Large intestine (tissue), 3 donors: ENCODE results near the gene WDFY4. TPM values are rescaled to one million over a fixed set of nuclear protein-coding genes. Genes with fewer than 3 reads are reported as not detected.

Source experiments
- DNase-seq, 2 donors: peaks; one replicate each; pipeline versions ENCODE4 v3.0.0 to v3.0.0-alpha.2; 2013
- H3K27ac ChIP-seq: one replicate; pipeline ENCODE4 v1.5.1; 2013; ENCODE audit warnings: low read length
- H3K27me3 ChIP-seq: 2 replicates; pipeline ENCODE4 v1.6.1; 2013; ENCODE audit warnings: low read length; ENCODE audit not compliant: control insufficient read depth, insufficient read depth
- H3K36me3 ChIP-seq: 2 replicates; pipeline ENCODE4 v1.6.1; 2013; ENCODE audit warnings: low read length; ENCODE audit not compliant: control insufficient read depth, insufficient read depth
- H3K4me1 ChIP-seq: one replicate; pipeline ENCODE4 v1.6.1; 2013; ENCODE audit warnings: low read length; ENCODE audit not compliant: control insufficient read depth, insufficient read depth
- H3K4me3 ChIP-seq: one replicate; pipeline ENCODE4 v1.5.1; 2013; ENCODE audit warnings: low read length
- H3K9me3 ChIP-seq: one replicate; pipeline ENCODE4 v1.6.1; 2013; ENCODE audit warnings: mild to moderate bottlenecking, low read depth, low read length, moderate library complexity; ENCODE audit not compliant: control insufficient read depth
- WGBS: methylation state at CpG from one replicate; pipeline ENCODE4 v1.1.5; 2013; ENCODE audit warnings: low lambda C conversion rate; ENCODE audit not compliant: insufficient coverage; 5-methylcytosine and 5-hydroxymethylcytosine counted together
- polyA plus RNA-seq: library from polyadenylated mRNA; unstranded; fragments of 120-200 nt; gene quantifications from one replicate; pipeline ENCODE4 v1.2.1, GENCODE V29; 2013

The WDFY4 gene
- polyA plus RNA-seq, 1 donor, result 3.5 TPM

DNA sequence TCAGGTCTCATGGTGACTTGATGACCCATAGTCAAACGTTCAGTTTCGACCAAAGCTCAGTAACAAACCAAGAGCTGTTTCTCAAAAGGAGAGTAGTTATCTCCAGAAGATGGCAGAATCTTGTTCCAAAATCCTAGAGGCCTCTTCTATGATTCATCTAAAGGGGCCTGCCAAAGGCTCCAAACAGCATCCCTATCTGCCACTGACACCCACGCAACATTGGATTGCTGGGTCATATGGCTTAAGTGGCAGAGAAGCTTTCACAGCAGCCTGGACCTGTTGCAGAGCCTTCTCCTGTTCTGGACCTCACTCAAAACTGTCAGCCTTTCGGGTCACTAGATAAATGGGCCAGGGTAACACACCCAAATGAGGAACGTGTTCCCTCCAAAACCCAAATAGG, 309.0 kb downstream of the WDFY4 start:
- H3K27ac ChIP-seq, result no peak overlapping the region
- H3K4me1 ChIP-seq, result peaks cover 3% of the 10 kb centered on the region
- no CpG with 5 or more reads among the region's 5 CpGs for WGBS
- H3K36me3 ChIP-seq, result no peaks in the 10 kb centered on the region
- DNase-seq, result no peak
- H3K4me3 ChIP-seq, result no peak overlapping the region
- no peaks in the 10 kb centered on the region for H3K27me3 ChIP-seq
- H3K9me3 ChIP-seq, result no peaks in the 10 kb centered on the region

DNA sequence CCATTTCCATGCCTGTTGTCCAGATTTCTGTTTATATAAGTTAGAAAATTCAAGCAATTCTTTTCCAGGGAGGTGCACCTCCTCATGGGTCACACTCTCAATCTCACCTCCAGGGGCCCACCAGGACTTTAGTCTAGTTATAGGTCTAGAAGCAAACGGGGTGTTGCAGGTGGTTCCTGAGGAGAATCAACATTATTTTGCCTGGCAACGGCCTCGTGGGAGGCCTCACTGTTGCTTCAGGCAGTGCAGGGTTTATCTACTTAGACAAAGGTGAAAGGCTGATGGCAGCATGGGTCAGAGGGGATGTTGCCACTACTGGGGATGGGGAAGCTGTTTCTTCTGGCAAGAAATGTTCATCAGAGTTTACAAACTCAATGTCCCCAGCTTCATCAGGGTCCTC, 311.7 kb downstream of the WDFY4 start:
- no peaks in the 10 kb centered on the region for H3K27me3 ChIP-seq
- H3K4me1 ChIP-seq, result peaks cover 28% of the 10 kb centered on the region
- H3K4me3 ChIP-seq, result no peak overlapping the region
- no CpG with 5 or more reads among the region's 3 CpGs for WGBS
- no peaks in the 10 kb centered on the region for H3K36me3 ChIP-seq
- H3K9me3 ChIP-seq, result no peaks in the 10 kb centered on the region
- peak; percentile 61 to 72 for DNase-seq
- H3K27ac ChIP-seq, result no peak overlapping the region

DNA sequence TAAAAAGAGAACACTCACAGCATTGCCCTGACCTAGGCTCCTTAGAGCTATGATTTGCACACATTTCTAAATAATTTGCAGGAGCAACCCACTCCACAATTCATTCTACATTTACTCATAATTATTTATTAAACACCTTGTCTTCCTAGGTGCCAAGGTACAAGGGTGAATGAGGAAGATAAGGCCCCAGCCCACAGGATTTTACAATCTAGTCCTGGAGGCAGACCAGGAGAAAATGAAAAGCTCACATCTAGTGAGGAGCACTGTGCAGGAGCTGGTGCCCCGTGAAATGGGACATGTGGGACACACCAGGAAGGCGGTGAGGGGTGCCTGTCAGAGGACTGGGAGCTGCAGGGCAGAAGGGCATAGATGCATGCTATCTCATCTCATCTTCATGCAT, 314.7 kb downstream of the WDFY4 start:
- peaks cover 40% of the 10 kb centered on the region for H3K4me1 ChIP-seq
- no peaks in the 10 kb centered on the region for H3K27me3 ChIP-seq
- peak overlapping the region; percentile 29 for H3K27ac ChIP-seq
- H3K9me3 ChIP-seq, result no peaks in the 10 kb centered on the region
- WGBS, result no CpG with 5 or more reads among the region's 2 CpGs
- no peak overlapping the region for H3K4me3 ChIP-seq
- no peaks in the 10 kb centered on the region for H3K36me3 ChIP-seq
- DNase-seq, result peak in 1 of 2 donors; percentile 62

DNA sequence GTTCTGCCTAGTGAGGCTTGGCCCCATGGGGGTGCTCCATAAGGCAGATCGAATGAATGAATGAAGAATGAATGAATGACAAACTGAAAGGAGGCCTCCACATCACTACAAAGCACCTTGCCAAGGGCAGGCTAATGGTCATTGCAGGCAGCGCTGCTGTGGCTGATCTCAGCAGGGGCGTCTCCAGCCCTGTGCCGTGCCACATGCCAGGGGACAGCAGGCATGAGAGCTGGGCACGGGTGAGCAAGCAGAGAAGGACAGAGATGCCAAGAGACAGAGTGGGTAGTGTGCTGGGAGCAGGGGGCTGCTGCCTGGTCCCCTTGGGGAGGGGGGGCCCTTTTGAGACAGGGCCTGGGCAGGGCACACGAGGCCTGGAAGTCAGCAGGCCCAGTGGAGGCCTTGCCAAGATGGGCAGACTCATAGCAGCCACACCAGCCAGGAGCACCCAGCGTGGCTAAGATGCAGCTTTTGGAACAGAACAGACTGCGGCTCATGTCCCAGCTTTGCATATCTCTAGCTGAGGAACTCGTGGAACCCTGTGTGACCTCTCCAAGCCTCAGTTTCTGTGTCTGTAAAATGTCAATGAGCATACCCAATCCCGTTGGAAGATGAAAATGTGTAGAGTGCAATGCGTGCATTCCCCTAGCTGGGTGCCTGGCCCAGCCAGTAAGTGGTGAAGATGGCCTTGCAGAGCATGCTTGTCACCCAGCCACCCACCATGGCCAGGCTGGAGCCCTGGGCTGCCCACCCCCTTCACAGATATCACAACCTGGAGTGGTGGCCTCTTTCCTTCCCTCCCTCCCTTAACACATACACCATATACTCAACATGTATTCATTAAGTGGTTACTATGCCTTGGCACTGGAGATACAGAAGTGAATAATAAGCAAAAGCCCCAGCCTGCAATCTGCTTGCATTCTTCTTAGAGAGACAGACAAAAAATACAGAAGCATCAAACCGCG, 316.0 kb downstream of the WDFY4 start:
- H3K36me3 ChIP-seq, result no peaks in the 10 kb centered on the region
- no peaks in the 10 kb centered on the region for H3K27me3 ChIP-seq
- H3K4me1 ChIP-seq, result peaks cover 40% of the 10 kb centered on the region
- H3K27ac ChIP-seq, result no peak overlapping the region
- DNase-seq, result no peak
- H3K4me3 ChIP-seq, result no peak overlapping the region
- no peaks in the 10 kb centered on the region for H3K9me3 ChIP-seq
- no CpG with 5 or more reads among the region's 13 CpGs for WGBS

DNA sequence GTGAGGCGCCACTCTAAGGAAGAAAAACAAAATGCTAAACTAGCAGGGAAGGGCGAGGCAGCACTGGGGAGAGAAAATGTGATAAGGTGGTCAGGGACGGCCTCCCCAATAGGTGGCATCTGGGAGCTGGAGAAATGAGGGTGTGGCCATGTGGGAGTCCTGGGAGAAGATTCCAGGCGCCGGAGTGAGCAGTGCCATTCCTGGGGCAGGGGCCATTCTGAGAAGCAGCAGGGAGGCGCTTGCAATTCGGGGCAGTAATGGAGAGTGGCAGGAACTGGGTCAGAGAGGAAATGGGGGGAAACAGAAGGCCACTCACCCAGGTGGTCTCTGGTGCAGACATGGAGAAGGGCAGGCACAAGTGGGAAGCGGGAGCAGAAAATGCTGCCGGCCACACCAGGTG, 316.7 kb downstream of the WDFY4 start:
- Histone ChIP-seq H3K36me3 (no peaks in the 10 kb centered on the region), H3K27me3 (no peaks in the 10 kb centered on the region), H3K4me3 (no peak overlapping the region), H3K4me1 (peaks cover 40% of the 10 kb centered on the region), H3K27ac (peak overlapping the region; percentile 9), H3K9me3 (no peaks in the 10 kb centered on the region)
- DNase-seq, result peak; percentile 73 to 80
- 40% methylated on average over 1 of the region's 9 CpGs for WGBS

DNA sequence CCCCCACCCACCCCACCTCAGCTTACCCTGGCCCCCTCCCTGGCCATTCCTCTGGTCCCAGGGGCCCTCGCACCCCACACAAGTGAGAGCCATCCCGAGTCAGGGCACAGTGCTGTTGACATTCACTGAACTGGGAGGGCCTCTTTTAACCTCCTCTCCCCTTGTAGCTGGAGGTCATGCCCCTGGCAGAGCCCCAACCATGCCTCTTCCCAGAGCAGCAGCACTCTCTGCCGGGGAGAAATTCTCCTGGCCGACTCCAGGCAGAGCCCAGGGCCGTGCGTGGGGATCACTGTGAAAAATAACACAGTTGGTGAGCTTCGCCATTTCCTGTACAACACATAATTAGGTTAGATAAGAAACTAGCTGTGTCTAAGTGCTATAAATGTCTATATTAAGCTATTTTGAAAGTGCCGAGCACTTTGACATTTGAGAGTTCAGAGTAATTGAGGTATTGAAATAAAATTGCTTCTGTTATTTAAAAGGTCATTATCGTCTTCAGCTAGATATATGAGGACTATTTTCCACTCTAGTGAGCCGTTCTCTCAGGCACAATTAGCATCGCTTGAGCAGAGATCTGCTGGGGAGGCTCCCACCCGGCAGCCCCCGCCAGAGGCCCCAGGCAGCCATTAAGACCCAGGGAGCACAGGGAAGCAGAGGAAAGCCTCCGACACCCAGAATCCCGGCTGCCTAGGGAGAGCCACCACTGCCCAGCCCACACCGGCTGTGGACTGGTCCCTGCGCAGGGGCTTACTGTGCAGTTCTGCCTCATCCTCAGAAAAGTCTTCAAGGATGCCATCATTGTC, 317.4 kb downstream of the WDFY4 start:
- no peaks in the 10 kb centered on the region for H3K27me3 ChIP-seq
- H3K4me1 ChIP-seq, result peaks cover 40% of the 10 kb centered on the region
- peak in 1 of 2 donors; percentile 55 for DNase-seq
- H3K9me3 ChIP-seq, result no peaks in the 10 kb centered on the region
- H3K27ac ChIP-seq, result peak overlapping the region; percentile 9
- WGBS, result no CpG with 5 or more reads among the region's 17 CpGs
- H3K4me3 ChIP-seq, result no peak overlapping the region
- no peaks in the 10 kb centered on the region for H3K36me3 ChIP-seq

DNA sequence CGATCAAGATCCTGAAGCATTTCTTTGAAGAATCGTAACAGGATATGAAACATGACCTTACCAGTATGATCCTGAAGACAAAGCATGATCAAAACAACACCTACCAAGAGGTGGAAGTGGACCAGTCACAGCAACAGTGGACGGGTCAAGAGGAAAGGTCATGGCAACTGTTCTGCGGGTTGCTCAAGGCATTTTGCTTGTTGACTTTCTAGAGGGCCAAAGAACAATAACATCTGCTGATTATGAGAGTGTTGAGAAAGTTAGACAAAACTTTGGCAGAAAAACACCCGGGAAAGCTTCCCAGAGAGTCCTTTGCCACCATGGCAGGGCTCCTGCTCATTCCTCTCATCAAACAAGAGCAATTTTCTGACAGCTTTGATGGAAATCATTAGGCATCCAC, 320.6 kb downstream of the WDFY4 start:
- Histone ChIP-seq H3K4me3 (no peak overlapping the region), H3K4me1 (peaks cover 36% of the 10 kb centered on the region), H3K27me3 (no peaks in the 10 kb centered on the region), H3K36me3 (no peaks in the 10 kb centered on the region), H3K9me3 (no peaks in the 10 kb centered on the region), H3K27ac (no peak overlapping the region)
- WGBS, result 100% methylated on average over 1 of the region's 5 CpGs
- DNase-seq, result no peak

DNA sequence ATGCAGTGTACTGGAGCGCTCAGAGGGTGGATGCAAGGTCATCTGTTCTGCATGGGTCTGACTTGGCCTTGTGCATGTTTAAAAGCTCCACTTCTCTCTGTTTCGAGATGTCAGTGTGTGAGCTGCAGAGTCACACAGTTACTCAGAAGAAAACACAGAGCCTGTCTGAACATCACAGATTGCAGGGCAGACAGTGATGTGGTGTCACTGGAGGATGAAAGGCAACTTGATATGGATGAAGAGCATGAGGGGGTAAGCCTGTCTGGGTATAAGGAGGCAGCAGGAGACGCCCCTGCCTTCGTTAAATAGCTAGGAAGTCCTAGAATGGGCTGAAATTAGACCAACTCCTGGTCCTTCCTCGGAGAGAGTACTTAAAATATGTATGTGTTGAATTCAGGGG, 322.5 kb downstream of the WDFY4 start:
- no peak overlapping the region for H3K27ac ChIP-seq
- no peaks in the 10 kb centered on the region for H3K27me3 ChIP-seq
- no peaks in the 10 kb centered on the region for H3K36me3 ChIP-seq
- no peaks in the 10 kb centered on the region for H3K9me3 ChIP-seq
- no peak for DNase-seq
- peaks cover 33% of the 10 kb centered on the region for H3K4me1 ChIP-seq
- H3K4me3 ChIP-seq, result no peak overlapping the region
- 67% methylated on average over 2 of the region's 5 CpGs for WGBS

DNA sequence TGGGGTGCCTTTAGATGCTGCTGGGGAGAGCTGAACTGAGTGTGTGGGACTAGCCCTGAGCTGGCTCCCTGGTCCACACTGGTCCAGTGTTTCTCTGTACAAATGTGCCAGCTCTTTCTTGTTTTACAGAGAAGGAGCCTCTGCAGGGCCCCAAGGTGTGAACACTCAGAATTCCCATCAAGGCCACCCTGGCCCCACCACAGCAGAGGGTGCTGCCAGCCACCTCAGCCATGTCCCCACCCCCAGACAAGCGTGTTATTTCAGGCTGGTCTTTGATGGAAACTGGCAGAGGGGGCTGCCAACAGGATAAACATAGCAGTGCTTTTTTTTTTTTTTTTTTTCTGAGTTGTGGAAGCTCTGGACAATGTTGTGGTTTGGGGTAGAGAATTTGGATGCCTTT, 323.4 kb downstream of the WDFY4 start:
- WGBS, result no CpG with 5 or more reads among the region's 1 CpG

DNA sequence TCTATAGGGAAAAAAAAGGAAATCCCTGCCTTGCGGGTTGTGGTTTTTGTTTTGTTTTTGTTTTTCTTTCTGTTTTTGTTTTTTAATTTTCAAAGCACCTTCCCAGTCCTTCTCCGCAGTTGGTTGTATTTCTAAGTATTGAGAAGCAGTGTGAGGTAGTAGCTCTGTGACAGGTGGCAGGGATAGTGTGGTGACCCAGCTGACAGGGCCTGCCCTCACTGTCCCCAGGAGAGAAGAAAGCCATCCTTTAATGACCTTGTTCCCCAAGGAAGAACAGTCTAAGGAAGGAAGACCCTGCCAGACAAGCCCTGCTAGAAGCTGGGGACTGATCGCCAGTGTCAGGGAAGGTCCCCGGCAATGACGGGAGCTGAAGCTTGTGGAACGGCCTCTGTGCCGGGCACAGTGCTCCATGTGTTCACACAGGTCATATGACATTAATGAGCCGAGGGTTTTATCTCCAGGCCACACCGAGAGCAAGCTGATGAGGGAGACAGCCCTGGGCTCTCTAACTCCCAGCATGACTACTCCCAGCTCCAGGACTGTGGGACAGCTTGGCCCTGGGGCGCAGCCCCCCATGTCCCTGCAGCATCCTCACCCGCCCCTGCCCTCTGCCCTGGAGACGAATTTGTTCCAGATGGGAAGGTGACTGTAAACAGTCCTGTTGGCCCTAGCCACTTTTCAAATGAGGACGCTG, 324.0 kb downstream of the WDFY4 start:
- H3K9me3 ChIP-seq, result no peaks in the 10 kb centered on the region
- WGBS, result 80% methylated on average over 1 of the region's 13 CpGs
- peaks cover 28% of the 10 kb centered on the region for H3K4me1 ChIP-seq
- H3K27ac ChIP-seq, result peak overlapping the region; percentile 80
- H3K4me3 ChIP-seq, result no peak overlapping the region
- H3K27me3 ChIP-seq, result no peaks in the 10 kb centered on the region
- peak in 1 of 2 donors; percentile 55 for DNase-seq
- no peaks in the 10 kb centered on the region for H3K36me3 ChIP-seq

More for the DNA sequence above, 323.4 kb downstream of the WDFY4 start:
- Histone ChIP-seq H3K27me3 (no peaks in the 10 kb centered on the region), H3K4me1 (peaks cover 28% of the 10 kb centered on the region), H3K36me3 (no peaks in the 10 kb centered on the region), H3K27ac (no peak overlapping the region), H3K9me3 (no peaks in the 10 kb centered on the region), H3K4me3 (no peak overlapping the region)
- no peak for DNase-seq
